ENCODE results near the gene SYT3.
"Not testable (repeated sequence)": the region's sequence is repeated elsewhere in the genome, so short reads cannot be mapped to it uniquely, and the experiment has no call there.

The SYT3 gene

GRCh38 chr19:50636317-50637085 lies 3.2 kb downstream of the SYT3 start:
- DNase-seq (ENCODE audit: low spot score): no peak

- no peak for DNase-seq (ENCODE audit: low spot score)
Measured at GRCh38 chr19:50633973-50634372, 5.7 kb downstream of the SYT3 start.

GRCh38 chr19:50633359-50633758 lies 6.3 kb downstream of the SYT3 start:
- DNase-seq (ENCODE audit: low spot score): no peak

- DNase-seq (ENCODE audit: low spot score): no peak
Measured at GRCh38 chr19:50632151-50632835, 7.4 kb downstream of the SYT3 start.

DNA sequence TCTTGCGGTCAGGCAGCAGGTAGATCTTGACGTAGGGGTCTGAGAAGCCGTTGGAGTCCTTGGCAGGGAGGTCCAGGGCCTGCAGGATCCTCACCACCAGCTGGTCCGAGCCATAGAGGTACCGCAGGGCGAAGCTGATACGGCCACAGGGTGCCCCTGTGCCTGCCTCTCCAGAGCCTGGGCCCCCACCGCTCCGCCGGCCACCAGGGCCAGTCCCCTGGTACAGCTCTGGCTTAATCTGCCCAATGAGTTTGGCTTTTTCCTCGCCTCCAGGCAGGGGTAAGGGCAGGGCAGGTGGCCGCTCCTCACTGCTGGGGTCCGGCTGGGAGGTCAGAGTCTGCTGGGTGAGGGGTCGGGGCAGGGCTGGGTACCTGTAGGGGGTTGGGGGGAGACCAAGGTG lies 9.9 kb downstream of the SYT3 start:
- no peak for DNase-seq (ENCODE audit: low spot score)

- DNase-seq (ENCODE audit: low spot score): no peak
Measured at GRCh38 chr19:50629194-50629593, 10.5 kb downstream of the SYT3 start.

- DNase-seq (ENCODE audit: low spot score): no peak
Measured at GRCh38 chr19:50628551-50628950, 11.1 kb downstream of the SYT3 start.

DNA sequence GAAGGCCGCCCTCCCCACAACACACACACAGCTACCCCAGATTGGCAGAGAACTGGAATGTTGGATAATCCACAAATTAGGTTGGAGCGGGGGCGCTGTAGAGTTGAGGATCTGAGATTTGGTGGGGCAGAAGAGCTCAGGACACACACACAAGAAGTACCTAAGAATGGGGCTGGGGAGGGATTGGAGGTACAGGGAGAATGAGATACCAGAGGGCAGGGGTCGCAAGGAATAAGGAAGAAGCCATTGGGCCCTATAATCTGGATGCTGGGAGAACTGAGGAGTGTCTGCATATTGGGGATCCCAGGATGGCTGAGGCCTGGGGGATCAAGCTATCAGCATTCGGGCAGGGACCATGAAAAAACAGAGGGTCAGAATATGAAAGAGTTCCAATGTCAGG lies 11.5 kb downstream of the SYT3 start:
- DNase-seq (ENCODE audit: low spot score): no peak

- no peak for DNase-seq (ENCODE audit: low spot score)
Measured at GRCh38 chr19:50626795-50627194, 12.9 kb downstream of the SYT3 start.

DNA sequence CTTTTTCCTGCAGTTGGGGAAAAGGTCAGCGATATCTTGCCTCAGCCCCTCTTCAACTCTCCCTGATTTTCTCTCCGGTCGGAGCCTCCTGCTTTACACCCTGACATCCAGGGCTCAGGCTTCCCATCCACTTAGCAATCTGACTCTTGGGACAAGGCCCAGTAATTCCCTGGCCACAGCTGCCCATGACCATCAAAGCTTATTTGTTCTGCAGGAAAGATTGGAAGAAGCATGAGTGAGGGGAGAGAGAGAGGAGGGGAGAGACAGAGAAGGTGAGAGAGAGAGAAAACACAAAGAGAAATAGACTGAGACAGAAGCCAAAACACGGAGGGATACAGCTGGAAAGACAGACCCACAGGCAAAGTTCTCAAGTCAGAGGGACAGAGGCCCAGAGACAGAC lies 13.7 kb downstream of the SYT3 start:
- DNase-seq (ENCODE audit: low spot score): no peak

DNA sequence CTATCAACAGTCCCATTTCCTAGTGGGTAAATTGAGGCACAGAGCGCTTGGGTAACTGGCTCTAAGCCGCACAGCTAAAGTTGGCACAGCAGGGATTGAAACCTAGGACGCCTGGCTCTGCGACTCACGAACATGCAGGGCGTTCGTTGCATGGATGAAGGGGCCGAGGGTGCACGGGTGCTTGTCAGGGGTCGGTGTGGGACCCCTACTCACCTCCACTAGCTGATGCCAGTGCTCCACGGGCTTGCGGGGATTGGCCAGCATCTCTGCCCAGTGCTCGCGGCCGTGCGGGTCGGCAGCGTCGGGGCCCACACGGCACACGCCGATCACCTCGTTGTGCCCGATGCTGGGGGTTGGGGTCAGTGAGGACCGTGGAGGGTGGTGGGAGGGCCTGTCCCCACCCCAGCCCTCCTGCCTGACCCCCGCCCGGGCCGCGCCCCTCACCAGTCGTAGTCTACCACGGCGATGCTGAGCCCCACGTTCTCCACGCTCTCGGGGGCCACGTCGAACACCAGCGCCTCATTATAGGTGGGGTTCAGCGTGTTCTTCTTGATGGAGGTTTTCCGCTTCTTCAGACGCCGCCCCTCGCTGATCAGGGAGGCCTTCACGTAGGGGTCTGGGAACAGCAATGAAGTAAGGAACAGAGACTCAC lies 14.6 kb downstream of the SYT3 start:
- no peak for DNase-seq (ENCODE audit: low spot score)

- not testable (repeated sequence) for DNase-seq (ENCODE audit: low spot score)
Measured at GRCh38 chr19:50620394-50620906, 19.2 kb downstream of the SYT3 start.

GRCh38 chr19:50619184-50619583 lies 20.5 kb downstream of the SYT3 start:
- DNase-seq (ENCODE audit: low spot score): not testable (repeated sequence)

- DNase-seq (ENCODE audit: low spot score): not testable (repeated sequence)
Measured at GRCh38 chr19:50618379-50618778, 21.3 kb downstream of the SYT3 start.

GRCh38 chr19:50612504-50613404 lies 26.9 kb downstream of the SYT3 start:
- DNase-seq (ENCODE audit: low spot score): not testable (repeated sequence)

DNA sequence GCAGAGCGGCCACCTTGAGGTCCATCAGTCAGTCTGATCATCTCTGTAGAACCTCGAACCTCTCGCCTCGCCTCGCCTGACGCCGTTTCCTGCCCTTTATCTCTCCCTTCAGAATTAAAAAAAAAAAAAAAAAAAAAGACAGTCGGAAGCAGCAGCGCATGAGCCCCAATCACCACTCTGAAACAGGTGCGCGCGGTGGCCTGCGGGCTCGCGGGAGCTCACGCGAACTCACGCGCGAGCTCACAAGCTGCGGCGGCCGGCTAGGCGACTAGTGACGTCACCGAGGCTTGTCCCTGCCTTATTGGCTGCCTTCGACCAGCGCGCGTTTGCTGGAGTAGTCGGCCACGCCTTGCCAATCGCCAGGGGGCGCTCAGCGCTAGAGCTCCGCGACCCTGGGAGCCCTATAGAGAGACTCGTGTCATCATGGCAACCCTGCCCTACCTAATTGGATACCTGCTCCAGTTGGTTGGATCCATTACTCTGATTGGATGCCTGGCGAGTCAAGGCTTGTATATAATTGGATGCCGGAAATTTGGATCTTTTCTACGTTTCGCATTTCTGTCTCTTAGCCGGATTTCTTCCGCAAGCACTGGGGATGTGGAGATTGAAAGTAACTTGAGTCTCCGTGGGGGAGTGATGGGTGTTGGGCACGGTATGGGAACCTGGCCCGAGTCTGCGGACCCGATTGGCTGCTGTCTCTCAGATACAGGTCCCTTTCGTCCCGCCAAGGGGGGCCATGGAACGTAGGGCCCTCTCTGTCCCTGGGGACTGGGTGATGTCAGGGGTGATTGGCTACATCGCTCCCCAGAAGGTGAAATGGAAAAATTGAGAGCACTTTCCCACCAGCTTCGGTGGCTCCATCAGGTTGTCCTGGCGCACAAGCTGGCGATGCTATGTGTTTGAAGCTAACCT lies 31.6 kb downstream of the SYT3 start:
- DNase-seq (ENCODE audit: low spot score): no peak

GRCh38 chr19:50607388-50607787 lies 32.3 kb downstream of the SYT3 start:
- DNase-seq (ENCODE audit: low spot score): no peak

DNA sequence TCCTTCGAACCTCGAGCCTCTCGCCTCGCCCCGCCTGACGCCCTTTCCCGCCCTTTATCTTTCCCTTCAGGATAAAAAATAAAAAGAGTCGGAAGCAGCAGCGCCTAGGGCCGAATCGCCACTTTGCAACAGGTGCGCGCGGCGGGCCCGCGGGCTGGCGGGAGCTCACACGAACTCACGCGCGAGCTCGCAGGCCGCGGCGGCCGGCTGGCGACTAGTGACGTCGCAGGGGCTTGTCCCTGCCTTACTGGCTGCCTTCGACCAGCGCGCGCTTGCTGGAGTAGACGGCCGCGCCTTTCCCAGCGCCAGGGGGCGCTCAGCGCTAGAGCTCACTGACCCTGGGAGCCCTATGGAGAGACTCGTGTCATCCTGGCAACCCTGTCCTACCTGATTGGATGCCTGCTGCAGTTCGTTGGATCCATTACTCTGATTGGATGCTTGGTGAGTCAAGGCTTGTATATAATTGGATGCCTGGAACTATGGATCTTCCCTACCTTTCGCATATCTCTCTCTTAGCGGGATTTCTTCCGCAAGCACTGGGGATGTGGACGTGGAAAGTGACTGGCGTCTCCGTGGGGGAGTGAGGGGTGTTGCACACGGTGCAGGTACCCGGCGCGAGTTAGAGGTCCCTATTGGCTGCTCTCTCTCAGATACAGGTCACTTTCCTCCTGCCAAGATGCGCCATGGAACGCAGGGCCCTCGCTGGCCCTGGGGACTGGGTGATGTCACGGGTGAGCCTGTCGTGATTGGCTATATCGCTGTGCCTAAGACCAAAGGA lies 33.4 kb downstream of the SYT3 start:
- DNase-seq (ENCODE audit: low spot score): not testable (repeated sequence)

GRCh38 chr19:50604264-50605073 lies 35.2 kb downstream of the SYT3 start:
- DNase-seq (ENCODE audit: low spot score): not testable (repeated sequence)

Data from HuH-7.5 (cell line).